MM.1S (cell line): ENCODE results near the gene CDC40.

Experiments used
- EZH2 ChIP-seq: fragments of 300-600 bp; sonication (generic); optimal IDR thresholded peaks from 2 replicates; pipeline ENCODE3; 2017; ENCODE audit warnings: low read depth, mild to moderate bottlenecking, antibody characterized with exemption, low read length, mixed read lengths
- TF ChIP-seq, protein P1 (sequence below): fragments of 300-600 bp; sonication (generic); IDR thresholded peaks from 2 replicates; pipeline ENCODE4 v1.5.1; 2016; ENCODE audit warnings: antibody characterized with exemption, low read length, mixed read lengths

DNA sequence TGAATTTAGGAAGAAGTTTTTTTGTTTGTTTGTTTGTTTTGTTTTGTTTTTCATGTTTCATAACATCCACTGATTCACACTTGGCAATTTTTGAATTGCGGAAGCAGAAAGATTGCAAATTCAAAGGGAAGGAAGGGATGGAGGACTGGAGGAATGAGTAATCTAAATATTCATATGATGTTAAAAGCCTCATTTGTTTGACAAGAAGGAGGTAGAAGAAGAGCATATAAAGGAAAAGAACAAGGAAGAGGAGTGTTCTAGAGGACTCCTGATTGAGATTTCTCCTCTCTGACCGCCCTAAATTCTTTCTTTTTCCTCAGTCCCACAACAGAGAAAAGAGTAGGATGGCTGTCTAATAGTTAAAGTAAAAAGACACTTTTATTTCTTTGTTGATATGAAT lies 89.4 kb downstream of the CDC40 start:
- TF ChIP-seq EZH2 = no peak
- TF ChIP-seq, protein P1, sequence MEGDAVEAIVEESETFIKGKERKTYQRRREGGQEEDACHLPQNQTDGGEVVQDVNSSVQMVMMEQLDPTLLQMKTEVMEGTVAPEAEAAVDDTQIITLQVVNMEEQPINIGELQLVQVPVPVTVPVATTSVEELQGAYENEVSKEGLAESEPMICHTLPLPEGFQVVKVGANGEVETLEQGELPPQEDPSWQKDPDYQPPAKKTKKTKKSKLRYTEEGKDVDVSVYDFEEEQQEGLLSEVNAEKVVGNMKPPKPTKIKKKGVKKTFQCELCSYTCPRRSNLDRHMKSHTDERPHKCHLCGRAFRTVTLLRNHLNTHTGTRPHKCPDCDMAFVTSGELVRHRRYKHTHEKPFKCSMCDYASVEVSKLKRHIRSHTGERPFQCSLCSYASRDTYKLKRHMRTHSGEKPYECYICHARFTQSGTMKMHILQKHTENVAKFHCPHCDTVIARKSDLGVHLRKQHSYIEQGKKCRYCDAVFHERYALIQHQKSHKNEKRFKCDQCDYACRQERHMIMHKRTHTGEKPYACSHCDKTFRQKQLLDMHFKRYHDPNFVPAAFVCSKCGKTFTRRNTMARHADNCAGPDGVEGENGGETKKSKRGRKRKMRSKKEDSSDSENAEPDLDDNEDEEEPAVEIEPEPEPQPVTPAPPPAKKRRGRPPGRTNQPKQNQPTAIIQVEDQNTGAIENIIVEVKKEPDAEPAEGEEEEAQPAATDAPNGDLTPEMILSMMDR = no peak
